ENCODE data around the gene PSTPIP1. TPM values are rescaled to one million over a fixed set of nuclear protein-coding genes. Genes with fewer than 3 reads are reported as not detected.

The PSTPIP1 gene
- total and polyA plus RNA-seq, 2 of the 8 experiments (the other 6 are each of a cell fraction or from before 2014, with no cell fraction given) = 1.6 to 1.8 TPM

DNA sequence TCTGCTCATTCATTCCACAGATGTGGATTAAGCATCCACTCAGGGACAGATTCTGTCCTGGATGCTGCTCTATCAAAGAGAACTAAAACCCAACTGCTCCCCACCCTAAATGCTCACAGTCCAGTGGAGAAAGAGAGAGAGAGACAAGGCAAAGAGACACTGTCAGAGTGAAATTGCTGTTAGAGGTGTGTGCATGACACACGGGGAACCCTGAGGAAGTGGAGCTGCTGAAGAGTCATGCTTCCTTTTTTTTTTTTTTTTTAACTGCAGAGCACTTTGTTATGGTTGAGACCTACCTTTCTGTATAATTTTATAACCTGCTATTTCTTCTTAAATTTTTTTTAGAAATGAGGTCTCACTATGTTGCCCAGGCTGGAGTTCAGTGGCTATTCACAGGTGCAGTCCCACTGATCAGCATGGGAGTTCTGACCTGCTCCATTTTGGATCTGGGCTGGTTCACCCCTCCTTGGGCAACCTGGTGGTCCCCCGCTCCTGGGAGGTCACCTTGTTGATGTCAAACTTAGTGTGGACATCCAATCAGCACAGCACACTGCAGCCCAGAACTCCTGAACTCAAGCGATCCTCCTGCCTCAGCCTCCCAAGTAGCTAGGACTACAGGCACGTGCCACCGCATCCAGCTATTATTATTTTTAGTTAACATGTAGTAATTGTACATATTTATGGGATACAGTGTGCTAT, 18.2 kb upstream of the PSTPIP1 start (continued):
- TF ChIP-seq, protein P1, sequence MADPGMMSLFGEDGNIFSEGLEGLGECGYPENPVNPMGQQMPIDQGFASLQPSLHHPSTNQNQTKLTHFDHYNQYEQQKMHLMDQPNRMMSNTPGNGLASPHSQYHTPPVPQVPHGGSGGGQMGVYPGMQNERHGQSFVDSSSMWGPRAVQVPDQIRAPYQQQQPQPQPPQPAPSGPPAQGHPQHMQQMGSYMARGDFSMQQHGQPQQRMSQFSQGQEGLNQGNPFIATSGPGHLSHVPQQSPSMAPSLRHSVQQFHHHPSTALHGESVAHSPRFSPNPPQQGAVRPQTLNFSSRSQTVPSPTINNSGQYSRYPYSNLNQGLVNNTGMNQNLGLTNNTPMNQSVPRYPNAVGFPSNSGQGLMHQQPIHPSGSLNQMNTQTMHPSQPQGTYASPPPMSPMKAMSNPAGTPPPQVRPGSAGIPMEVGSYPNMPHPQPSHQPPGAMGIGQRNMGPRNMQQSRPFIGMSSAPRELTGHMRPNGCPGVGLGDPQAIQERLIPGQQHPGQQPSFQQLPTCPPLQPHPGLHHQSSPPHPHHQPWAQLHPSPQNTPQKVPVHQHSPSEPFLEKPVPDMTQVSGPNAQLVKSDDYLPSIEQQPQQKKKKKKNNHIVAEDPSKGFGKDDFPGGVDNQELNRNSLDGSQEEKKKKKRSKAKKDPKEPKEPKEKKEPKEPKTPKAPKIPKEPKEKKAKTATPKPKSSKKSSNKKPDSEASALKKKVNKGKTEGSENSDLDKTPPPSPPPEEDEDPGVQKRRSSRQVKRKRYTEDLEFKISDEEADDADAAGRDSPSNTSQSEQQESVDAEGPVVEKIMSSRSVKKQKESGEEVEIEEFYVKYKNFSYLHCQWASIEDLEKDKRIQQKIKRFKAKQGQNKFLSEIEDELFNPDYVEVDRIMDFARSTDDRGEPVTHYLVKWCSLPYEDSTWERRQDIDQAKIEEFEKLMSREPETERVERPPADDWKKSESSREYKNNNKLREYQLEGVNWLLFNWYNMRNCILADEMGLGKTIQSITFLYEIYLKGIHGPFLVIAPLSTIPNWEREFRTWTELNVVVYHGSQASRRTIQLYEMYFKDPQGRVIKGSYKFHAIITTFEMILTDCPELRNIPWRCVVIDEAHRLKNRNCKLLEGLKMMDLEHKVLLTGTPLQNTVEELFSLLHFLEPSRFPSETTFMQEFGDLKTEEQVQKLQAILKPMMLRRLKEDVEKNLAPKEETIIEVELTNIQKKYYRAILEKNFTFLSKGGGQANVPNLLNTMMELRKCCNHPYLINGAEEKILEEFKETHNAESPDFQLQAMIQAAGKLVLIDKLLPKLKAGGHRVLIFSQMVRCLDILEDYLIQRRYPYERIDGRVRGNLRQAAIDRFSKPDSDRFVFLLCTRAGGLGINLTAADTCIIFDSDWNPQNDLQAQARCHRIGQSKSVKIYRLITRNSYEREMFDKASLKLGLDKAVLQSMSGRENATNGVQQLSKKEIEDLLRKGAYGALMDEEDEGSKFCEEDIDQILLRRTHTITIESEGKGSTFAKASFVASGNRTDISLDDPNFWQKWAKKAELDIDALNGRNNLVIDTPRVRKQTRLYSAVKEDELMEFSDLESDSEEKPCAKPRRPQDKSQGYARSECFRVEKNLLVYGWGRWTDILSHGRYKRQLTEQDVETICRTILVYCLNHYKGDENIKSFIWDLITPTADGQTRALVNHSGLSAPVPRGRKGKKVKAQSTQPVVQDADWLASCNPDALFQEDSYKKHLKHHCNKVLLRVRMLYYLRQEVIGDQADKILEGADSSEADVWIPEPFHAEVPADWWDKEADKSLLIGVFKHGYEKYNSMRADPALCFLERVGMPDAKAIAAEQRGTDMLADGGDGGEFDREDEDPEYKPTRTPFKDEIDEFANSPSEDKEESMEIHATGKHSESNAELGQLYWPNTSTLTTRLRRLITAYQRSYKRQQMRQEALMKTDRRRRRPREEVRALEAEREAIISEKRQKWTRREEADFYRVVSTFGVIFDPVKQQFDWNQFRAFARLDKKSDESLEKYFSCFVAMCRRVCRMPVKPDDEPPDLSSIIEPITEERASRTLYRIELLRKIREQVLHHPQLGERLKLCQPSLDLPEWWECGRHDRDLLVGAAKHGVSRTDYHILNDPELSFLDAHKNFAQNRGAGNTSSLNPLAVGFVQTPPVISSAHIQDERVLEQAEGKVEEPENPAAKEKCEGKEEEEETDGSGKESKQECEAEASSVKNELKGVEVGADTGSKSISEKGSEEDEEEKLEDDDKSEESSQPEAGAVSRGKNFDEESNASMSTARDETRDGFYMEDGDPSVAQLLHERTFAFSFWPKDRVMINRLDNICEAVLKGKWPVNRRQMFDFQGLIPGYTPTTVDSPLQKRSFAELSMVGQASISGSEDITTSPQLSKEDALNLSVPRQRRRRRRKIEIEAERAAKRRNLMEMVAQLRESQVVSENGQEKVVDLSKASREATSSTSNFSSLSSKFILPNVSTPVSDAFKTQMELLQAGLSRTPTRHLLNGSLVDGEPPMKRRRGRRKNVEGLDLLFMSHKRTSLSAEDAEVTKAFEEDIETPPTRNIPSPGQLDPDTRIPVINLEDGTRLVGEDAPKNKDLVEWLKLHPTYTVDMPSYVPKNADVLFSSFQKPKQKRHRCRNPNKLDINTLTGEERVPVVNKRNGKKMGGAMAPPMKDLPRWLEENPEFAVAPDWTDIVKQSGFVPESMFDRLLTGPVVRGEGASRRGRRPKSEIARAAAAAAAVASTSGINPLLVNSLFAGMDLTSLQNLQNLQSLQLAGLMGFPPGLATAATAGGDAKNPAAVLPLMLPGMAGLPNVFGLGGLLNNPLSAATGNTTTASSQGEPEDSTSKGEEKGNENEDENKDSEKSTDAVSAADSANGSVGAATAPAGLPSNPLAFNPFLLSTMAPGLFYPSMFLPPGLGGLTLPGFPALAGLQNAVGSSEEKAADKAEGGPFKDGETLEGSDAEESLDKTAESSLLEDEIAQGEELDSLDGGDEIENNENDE (IDR thresholded peaks at IDR 0.05; ENCODE audit: insufficient replicate concordance, low read length) = no peak
- TF ChIP-seq, protein P2, sequence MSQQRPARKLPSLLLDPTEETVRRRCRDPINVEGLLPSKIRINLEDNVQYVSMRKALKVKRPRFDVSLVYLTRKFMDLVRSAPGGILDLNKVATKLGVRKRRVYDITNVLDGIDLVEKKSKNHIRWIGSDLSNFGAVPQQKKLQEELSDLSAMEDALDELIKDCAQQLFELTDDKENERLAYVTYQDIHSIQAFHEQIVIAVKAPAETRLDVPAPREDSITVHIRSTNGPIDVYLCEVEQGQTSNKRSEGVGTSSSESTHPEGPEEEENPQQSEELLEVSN (IDR thresholded peaks at IDR 0.05) = no peak
- TF ChIP-seq TEAD4 (IDR thresholded peaks at IDR 0.05; ENCODE audit: low read depth, low read length) = no peak
- no peak for TF ChIP-seq SAP30 (IDR thresholded peaks at IDR 0.05; ENCODE audit: insufficient read depth, insufficient replicate concordance, low read length)
- TF ChIP-seq, protein P3, sequence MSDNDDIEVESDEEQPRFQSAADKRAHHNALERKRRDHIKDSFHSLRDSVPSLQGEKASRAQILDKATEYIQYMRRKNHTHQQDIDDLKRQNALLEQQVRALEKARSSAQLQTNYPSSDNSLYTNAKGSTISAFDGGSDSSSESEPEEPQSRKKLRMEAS (IDR thresholded peaks at IDR 0.05) = no peak
- TF ChIP-seq RXRA (IDR thresholded peaks at IDR 0.05; ENCODE audit: insufficient read depth, low read depth, low read length) = no peak
- TF ChIP-seq POLR2AphosphoS5 (IDR thresholded peaks at IDR 0.05; ENCODE audit: low read depth, low read length) = no peak
- no peak for TF ChIP-seq CHD1 (IDR thresholded peaks at IDR 0.05; ENCODE audit: low read depth, low read length)
- TF ChIP-seq POLR2A (IDR thresholded peaks at IDR 0.05; ENCODE audit: control extremely low read depth in 1 of 2, low read depth in 2 of 2, low read length in 2 of 2) = no peak
- TF ChIP-seq YY1 (IDR thresholded peaks at IDR 0.05; ENCODE audit: low read depth, low read length) = no peak
- TF ChIP-seq JUND (IDR thresholded peaks at IDR 0.05; ENCODE audit: low read length) = no peak
